HUES6 (cell line): ENCODE data around the gene WAC.
"Not testable (repeated sequence)": the region's sequence is repeated elsewhere in the genome, so short reads cannot be mapped to it uniquely, and the experiment has no call there.

ENCODE experiments used
- H3K27ac ChIP-seq: 2 replicates; pipeline ENCODE4 v1.7.0; 2013; ENCODE audit warnings: low read depth, mild to moderate bottlenecking, low read length, inconsistent platforms
- H3K27me3 ChIP-seq: 2 replicates; pipeline ENCODE4 v1.6.1; 2013; ENCODE audit warnings: low read length; ENCODE audit not compliant: control insufficient read depth, insufficient read depth
- H3K36me3 ChIP-seq: 2 replicates; pipeline ENCODE4 v1.6.1; 2013; ENCODE audit warnings: low read length; ENCODE audit not compliant: control insufficient read depth, insufficient read depth
- H3K4me1 ChIP-seq: 2 replicates; pipeline ENCODE4 v1.6.1; 2013; ENCODE audit warnings: low read length; ENCODE audit not compliant: control insufficient read depth, insufficient read depth
- H3K4me3 ChIP-seq: 2 replicates; pipeline ENCODE4 v1.5.1; 2013; ENCODE audit warnings: low read depth, low read length
- H3K9ac ChIP-seq: one replicate; pipeline ENCODE4 v1.6.1; 2013; ENCODE audit warnings: mild to moderate bottlenecking, low read length
- H3K9me3 ChIP-seq: 2 replicates; pipeline ENCODE4 v1.6.1; 2013; ENCODE audit warnings: low read depth, low read length; ENCODE audit not compliant: control insufficient read depth, insufficient read depth

WAC gene

GRCh38 chr10:28609636-28610035, 76.7 kb downstream of the WAC start:
- H3K9ac ChIP-seq, H3K9me3 ChIP-seq, H3K27me3 ChIP-seq, H3K4me1 ChIP-seq, H3K4me3 ChIP-seq, H3K27ac ChIP-seq: not testable (repeated sequence)
- H3K36me3 ChIP-seq, result peaks cover 89% of the 10 kb centered on the region

- peaks cover 96% of the 10 kb centered on the region for H3K36me3 ChIP-seq
- no peaks in the 10 kb centered on the region for H3K4me1 ChIP-seq
- no peak overlapping the region for H3K9ac ChIP-seq
- H3K27me3 ChIP-seq, result no peaks in the 10 kb centered on the region
- no peak overlapping the region for H3K4me3 ChIP-seq
- H3K27ac ChIP-seq, result no peak overlapping the region
- no peaks in the 10 kb centered on the region for H3K9me3 ChIP-seq
These were observed 80.0 kb downstream of the WAC start for GRCh38 chr10:28612877-28613276.

- Histone ChIP-seq H3K36me3 (peaks cover 87% of the 10 kb centered on the region), H3K27me3 (no peaks in the 10 kb centered on the region)
These were observed 83.6 kb downstream of the WAC start for GRCh38 chr10:28616514-28616913.

GRCh38 chr10:28619455-28619854, 86.5 kb downstream of the WAC start:
- no peak overlapping the region for H3K9ac ChIP-seq
- no peaks in the 10 kb centered on the region for H3K4me1 ChIP-seq
- H3K27me3 ChIP-seq, result no peaks in the 10 kb centered on the region
- H3K27ac ChIP-seq, result no peak overlapping the region
- peaks cover 61% of the 10 kb centered on the region for H3K36me3 ChIP-seq
- no peaks in the 10 kb centered on the region for H3K9me3 ChIP-seq
- no peak overlapping the region for H3K4me3 ChIP-seq

More at GRCh38 chr10:28616514-28616913, 83.6 kb downstream of the WAC start:
- Histone ChIP-seq H3K9ac (no peak overlapping the region), H3K9me3 (no peaks in the 10 kb centered on the region), H3K4me3 (no peak overlapping the region), H3K27ac (no peak overlapping the region), H3K4me1 (no peaks in the 10 kb centered on the region)

- Histone ChIP-seq H3K4me1 (no peaks in the 10 kb centered on the region), H3K4me3 (no peak overlapping the region), H3K27me3 (no peaks in the 10 kb centered on the region), H3K9ac (no peak overlapping the region), H3K36me3 (peaks cover 53% of the 10 kb centered on the region), H3K9me3 (no peaks in the 10 kb centered on the region), H3K27ac (no peak overlapping the region)
These were observed 87.3 kb downstream of the WAC start for GRCh38 chr10:28620251-28620650.

- no peaks in the 10 kb centered on the region for H3K27me3 ChIP-seq
- no peak overlapping the region for H3K27ac ChIP-seq
- peaks cover 3% of the 10 kb centered on the region; the same call in 1 of the 2 replicates for H3K4me1 ChIP-seq
- H3K4me3 ChIP-seq, result no peak overlapping the region
- H3K9ac ChIP-seq, result no peak overlapping the region
- peaks cover 21% of the 10 kb centered on the region for H3K36me3 ChIP-seq
- H3K9me3 ChIP-seq, result no peaks in the 10 kb centered on the region
These were observed 90.6 kb downstream of the WAC start for GRCh38 chr10:28623483-28623882.

GRCh38 chr10:28624351-28624750, 91.4 kb downstream of the WAC start:
- H3K36me3 ChIP-seq, result peaks cover 17% of the 10 kb centered on the region
- no peak overlapping the region for H3K27ac ChIP-seq
- no peak overlapping the region for H3K4me3 ChIP-seq
- H3K9me3 ChIP-seq, result no peaks in the 10 kb centered on the region
- H3K27me3 ChIP-seq, result no peaks in the 10 kb centered on the region
- peaks cover 6% of the 10 kb centered on the region; the same call in 1 of the 2 replicates for H3K4me1 ChIP-seq
- no peak overlapping the region for H3K9ac ChIP-seq

- no peak overlapping the region for H3K9ac ChIP-seq
- H3K27me3 ChIP-seq, result no peaks in the 10 kb centered on the region
- H3K4me3 ChIP-seq, result no peak overlapping the region
- H3K9me3 ChIP-seq, result no peaks in the 10 kb centered on the region
- no peaks in the 10 kb centered on the region for H3K36me3 ChIP-seq
- no peak overlapping the region for H3K27ac ChIP-seq
- H3K4me1 ChIP-seq, result peaks cover 6% of the 10 kb centered on the region; the same call in 1 of the 2 replicates
These were observed 94.2 kb downstream of the WAC start for GRCh38 chr10:28627102-28627501.

GRCh38 chr10:28628184-28628893, 95.4 kb downstream of the WAC start:
- Histone ChIP-seq H3K9ac (no peak overlapping the region), H3K36me3 (no peaks in the 10 kb centered on the region)

GRCh38 chr10:28631896-28632583, 99.1 kb downstream of the WAC start:
- no peak overlapping the region for H3K9ac ChIP-seq
- no peak overlapping the region for H3K27ac ChIP-seq
- H3K4me3 ChIP-seq, result no peak overlapping the region
- H3K27me3 ChIP-seq, result no peaks in the 10 kb centered on the region
- H3K9me3 ChIP-seq, result no peaks in the 10 kb centered on the region
- no peaks in the 10 kb centered on the region for H3K36me3 ChIP-seq
- H3K4me1 ChIP-seq, result peaks cover 6% of the 10 kb centered on the region; the same call in 1 of the 2 replicates

More at GRCh38 chr10:28628184-28628893, 95.4 kb downstream of the WAC start:
- Histone ChIP-seq H3K4me3 (no peak overlapping the region), H3K9me3 (no peaks in the 10 kb centered on the region), H3K4me1 (peaks cover 6% of the 10 kb centered on the region; the same call in 1 of the 2 replicates), H3K27ac (no peak overlapping the region), H3K27me3 (no peaks in the 10 kb centered on the region)

GRCh38 chr10:28632584-28632945, 99.6 kb downstream of the WAC start:
- Histone ChIP-seq H3K4me3 (no peak overlapping the region), H3K27me3 (no peaks in the 10 kb centered on the region), H3K27ac (no peak overlapping the region), H3K9ac (no peak overlapping the region), H3K36me3 (no peaks in the 10 kb centered on the region), H3K9me3 (no peaks in the 10 kb centered on the region), H3K4me1 (peaks cover 6% of the 10 kb centered on the region; the same call in 1 of the 2 replicates)
